GM21381 (cell line): Measurements from ENCODE around the gene CADPS.

Experiments
- ATAC-seq: cut with Tn5 transposase; IDR thresholded peaks from one replicate; pipeline ENCODE4 v1.9.1; 2021; ENCODE audit warnings: mild to moderate bottlenecking, moderate library complexity; ENCODE audit not compliant: unreplicated experiment

CADPS gene

GRCh38 chr3:62874711-62875557 lies at the start of gene CADPS:
TSS of gene CADPS (minus strand) at chr3:62875416. CDS start at chr3:62875029, 387 bp downstream.
- no peak for ATAC-seq

- ATAC-seq: no peak
Measured at GRCh38 chr3:62923066-62923465, 47.9 kb upstream of the CADPS start.

GRCh38 chr3:62922326-62922725 lies 47.1 kb upstream of the CADPS start:
- no peak for ATAC-seq

GRCh38 chr3:62920466-62920784 lies 45.2 kb upstream of the CADPS start:
- no peak for ATAC-seq

GRCh38 chr3:62919784-62920465 lies 44.7 kb upstream of the CADPS start:
- ATAC-seq: no peak

GRCh38 chr3:62918777-62919176 lies 43.6 kb upstream of the CADPS start:
- no peak for ATAC-seq

GRCh38 chr3:62918131-62918530 lies 42.9 kb upstream of the CADPS start:
- ATAC-seq: no peak

- ATAC-seq: no peak
Measured at GRCh38 chr3:62911526-62911925, 36.3 kb upstream of the CADPS start.

- no peak for ATAC-seq
Measured at GRCh38 chr3:62905331-62905730, 30.1 kb upstream of the CADPS start.

GRCh38 chr3:62898530-62899496 lies 23.6 kb upstream of the CADPS start:
- no peak for ATAC-seq

- ATAC-seq: no peak
Measured at GRCh38 chr3:62895901-62896300, 20.7 kb upstream of the CADPS start.

GRCh38 chr3:62892951-62893350 lies 17.7 kb upstream of the CADPS start:
- ATAC-seq: no peak

GRCh38 chr3:62892045-62892444 lies 16.8 kb upstream of the CADPS start:
- ATAC-seq: no peak

- no peak for ATAC-seq
Measured at GRCh38 chr3:62888778-62889177, 13.6 kb upstream of the CADPS start.

- no peak for ATAC-seq
Measured at GRCh38 chr3:62888180-62888579, 13.0 kb upstream of the CADPS start.

GRCh38 chr3:62885136-62885535 lies 9.9 kb upstream of the CADPS start:
- ATAC-seq: no peak

GRCh38 chr3:62884096-62884870 lies 9.1 kb upstream of the CADPS start:
- no peak for ATAC-seq

GRCh38 chr3:62882676-62883200 lies 7.5 kb upstream of the CADPS start:
- ATAC-seq: no peak

- ATAC-seq: no peak
Measured at GRCh38 chr3:62876064-62876463, 848 bp upstream of the CADPS start.

GRCh38 chr3:62875558-62876002 lies 364 bp upstream of the CADPS start:
- no peak for ATAC-seq
